Measurements from ENCODE around the gene GP1BB.

GP1BB gene

DNA sequence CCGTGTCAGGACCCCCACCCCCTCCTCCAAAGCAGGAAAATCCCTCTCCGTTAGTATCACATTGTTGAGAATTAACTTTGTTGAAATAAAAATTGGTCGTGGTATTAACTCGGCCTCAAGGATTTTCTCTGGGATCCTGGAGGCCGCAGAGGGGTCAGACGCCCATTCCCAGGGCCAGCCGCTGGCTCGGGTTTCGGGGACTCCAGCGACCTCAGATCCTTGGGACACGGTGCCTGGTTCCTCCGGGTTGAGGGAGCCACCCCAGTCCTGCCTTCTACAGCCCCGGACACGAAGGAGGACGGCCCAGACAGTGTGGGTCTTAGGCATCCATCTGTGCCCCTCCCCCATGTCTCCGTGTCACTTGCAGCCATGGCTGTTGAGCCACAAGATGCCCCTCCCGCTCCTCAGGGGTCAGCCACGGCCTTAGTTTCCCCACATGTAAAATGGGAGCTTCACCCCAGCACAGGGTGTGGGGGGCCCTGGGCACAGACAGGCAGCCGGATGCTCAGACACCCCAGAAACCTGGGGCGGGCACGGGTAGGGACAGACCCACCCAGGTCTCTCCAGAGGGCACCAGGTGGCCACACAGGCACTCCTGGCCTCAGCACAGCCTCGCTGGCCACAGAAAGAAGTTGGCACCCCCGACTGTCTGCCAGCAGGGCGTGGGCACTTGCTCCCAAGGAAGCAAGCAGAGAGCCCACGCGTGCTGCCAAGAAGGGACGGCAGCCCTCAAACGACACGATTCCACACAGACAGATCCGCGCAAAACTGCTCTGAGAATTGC lies 15.5 kb downstream of the GP1BB start:
- Histone ChIP-seq H2AFZ (no peak overlapping the region), H3K36me3 (ENCODE audit: control insufficient read depth, insufficient read depth, low read length) (no peaks in the 10 kb centered on the region), H3K79me2 (no peaks in the 10 kb centered on the region), H3K4me3 (ENCODE audit: low read depth, low read length) (no peak overlapping the region), H3K9me3 (ENCODE audit: control insufficient read depth, low read length) (no peaks in the 10 kb centered on the region), H3K27ac (no peak overlapping the region), H3K4me1 (no peaks in the 10 kb centered on the region), H3K4me2 (ENCODE audit: low read length) (no peak overlapping the region), H3K27me3 (ENCODE audit: control insufficient read depth, insufficient read depth, low read length) (no peaks in the 10 kb centered on the region), H3K9ac (no peak overlapping the region)
- TF ChIP-seq, protein P1, sequence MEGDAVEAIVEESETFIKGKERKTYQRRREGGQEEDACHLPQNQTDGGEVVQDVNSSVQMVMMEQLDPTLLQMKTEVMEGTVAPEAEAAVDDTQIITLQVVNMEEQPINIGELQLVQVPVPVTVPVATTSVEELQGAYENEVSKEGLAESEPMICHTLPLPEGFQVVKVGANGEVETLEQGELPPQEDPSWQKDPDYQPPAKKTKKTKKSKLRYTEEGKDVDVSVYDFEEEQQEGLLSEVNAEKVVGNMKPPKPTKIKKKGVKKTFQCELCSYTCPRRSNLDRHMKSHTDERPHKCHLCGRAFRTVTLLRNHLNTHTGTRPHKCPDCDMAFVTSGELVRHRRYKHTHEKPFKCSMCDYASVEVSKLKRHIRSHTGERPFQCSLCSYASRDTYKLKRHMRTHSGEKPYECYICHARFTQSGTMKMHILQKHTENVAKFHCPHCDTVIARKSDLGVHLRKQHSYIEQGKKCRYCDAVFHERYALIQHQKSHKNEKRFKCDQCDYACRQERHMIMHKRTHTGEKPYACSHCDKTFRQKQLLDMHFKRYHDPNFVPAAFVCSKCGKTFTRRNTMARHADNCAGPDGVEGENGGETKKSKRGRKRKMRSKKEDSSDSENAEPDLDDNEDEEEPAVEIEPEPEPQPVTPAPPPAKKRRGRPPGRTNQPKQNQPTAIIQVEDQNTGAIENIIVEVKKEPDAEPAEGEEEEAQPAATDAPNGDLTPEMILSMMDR (IDR thresholded peaks at IDR 0.05) = no peak

DNA sequence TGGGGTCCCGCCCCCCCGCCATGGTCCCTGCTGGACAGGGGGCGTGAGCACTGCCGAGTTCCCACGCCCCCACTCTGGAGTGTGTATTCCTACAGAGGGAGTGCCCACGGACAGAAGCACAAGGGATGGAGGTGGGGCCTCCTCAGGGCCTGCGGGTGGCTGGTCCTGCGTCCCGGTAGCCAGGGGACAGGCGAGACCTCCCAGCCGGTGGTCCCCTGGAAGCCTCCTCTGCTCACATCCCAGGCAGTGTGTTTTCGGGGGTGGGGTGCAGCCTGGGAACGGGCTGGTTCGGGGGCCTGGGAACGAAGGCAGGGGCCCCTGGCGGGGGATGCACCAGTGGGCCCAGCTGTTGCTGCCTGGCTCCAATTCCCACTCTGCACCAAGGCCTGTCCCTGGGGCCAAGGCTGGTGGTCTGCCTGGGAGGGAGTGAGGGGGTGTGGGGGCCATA lies 16.1 kb downstream of the GP1BB start:
- Histone ChIP-seq H3K4me2 (ENCODE audit: low read length) (no peak overlapping the region), H3K79me2 (no peaks in the 10 kb centered on the region), H2AFZ (no peak overlapping the region), H3K36me3 (ENCODE audit: control insufficient read depth, insufficient read depth, low read length) (no peaks in the 10 kb centered on the region), H3K4me3 (ENCODE audit: low read depth, low read length) (no peak overlapping the region), H3K27me3 (ENCODE audit: control insufficient read depth, insufficient read depth, low read length) (no peaks in the 10 kb centered on the region), H3K27ac (no peak overlapping the region), H3K9ac (no peak overlapping the region), H3K9me3 (ENCODE audit: control insufficient read depth, low read length) (no peaks in the 10 kb centered on the region), H3K4me1 (no peaks in the 10 kb centered on the region)
- TF ChIP-seq, protein P1 (IDR thresholded peaks at IDR 0.05) = no peak

- no peaks in the 10 kb centered on the region for H3K79me2 ChIP-seq
- TF ChIP-seq, protein P1 (IDR thresholded peaks at IDR 0.05) = no peak
- H3K27ac ChIP-seq = no peak overlapping the region
- no peak overlapping the region for H3K4me3 ChIP-seq (ENCODE audit: low read depth, low read length)
- H3K9me3 ChIP-seq (ENCODE audit: control insufficient read depth, low read length) = no peaks in the 10 kb centered on the region
- H2AFZ ChIP-seq = no peak overlapping the region
- H3K4me1 ChIP-seq = no peaks in the 10 kb centered on the region
- H3K27me3 ChIP-seq (ENCODE audit: control insufficient read depth, insufficient read depth, low read length) = no peaks in the 10 kb centered on the region
- H3K9ac ChIP-seq = no peak overlapping the region
- H3K4me2 ChIP-seq (ENCODE audit: low read length) = no peak overlapping the region
- no peaks in the 10 kb centered on the region for H3K36me3 ChIP-seq (ENCODE audit: control insufficient read depth, insufficient read depth, low read length)
These were observed 16.6 kb downstream of the GP1BB start for GRCh38 chr22:19739911-19740449.

- Histone ChIP-seq H3K4me3 (ENCODE audit: low read depth, low read length) (no peak overlapping the region), H3K79me2 (no peaks in the 10 kb centered on the region), H3K4me2 (ENCODE audit: low read length) (no peak overlapping the region), H3K9ac (no peak overlapping the region), H3K9me3 (ENCODE audit: control insufficient read depth, low read length) (no peaks in the 10 kb centered on the region), H3K36me3 (ENCODE audit: control insufficient read depth, insufficient read depth, low read length) (no peaks in the 10 kb centered on the region), H2AFZ (no peak overlapping the region), H3K27ac (no peak overlapping the region), H3K27me3 (ENCODE audit: control insufficient read depth, insufficient read depth, low read length) (no peaks in the 10 kb centered on the region), H3K4me1 (no peaks in the 10 kb centered on the region)
- TF ChIP-seq, protein P1 (IDR thresholded peaks at IDR 0.05) = no peak
These were observed 17.2 kb downstream of the GP1BB start for GRCh38 chr22:19740586-19740985.

Measured in parathyroid adenoma (tissue), 2 donors.